ENCODE data around the gene ARHGEF38.

The ARHGEF38 gene

GRCh38 chr4:105623099-105623498, 70.7 kb downstream of the ARHGEF38 start:
- TF ChIP-seq FOXM1 (IDR thresholded peaks at IDR 0.05; ENCODE audit: borderline replicate concordance, low read depth): no peak
- TF ChIP-seq NFIC (IDR thresholded peaks at IDR 0.05): no peak
- TF ChIP-seq, protein P1, sequence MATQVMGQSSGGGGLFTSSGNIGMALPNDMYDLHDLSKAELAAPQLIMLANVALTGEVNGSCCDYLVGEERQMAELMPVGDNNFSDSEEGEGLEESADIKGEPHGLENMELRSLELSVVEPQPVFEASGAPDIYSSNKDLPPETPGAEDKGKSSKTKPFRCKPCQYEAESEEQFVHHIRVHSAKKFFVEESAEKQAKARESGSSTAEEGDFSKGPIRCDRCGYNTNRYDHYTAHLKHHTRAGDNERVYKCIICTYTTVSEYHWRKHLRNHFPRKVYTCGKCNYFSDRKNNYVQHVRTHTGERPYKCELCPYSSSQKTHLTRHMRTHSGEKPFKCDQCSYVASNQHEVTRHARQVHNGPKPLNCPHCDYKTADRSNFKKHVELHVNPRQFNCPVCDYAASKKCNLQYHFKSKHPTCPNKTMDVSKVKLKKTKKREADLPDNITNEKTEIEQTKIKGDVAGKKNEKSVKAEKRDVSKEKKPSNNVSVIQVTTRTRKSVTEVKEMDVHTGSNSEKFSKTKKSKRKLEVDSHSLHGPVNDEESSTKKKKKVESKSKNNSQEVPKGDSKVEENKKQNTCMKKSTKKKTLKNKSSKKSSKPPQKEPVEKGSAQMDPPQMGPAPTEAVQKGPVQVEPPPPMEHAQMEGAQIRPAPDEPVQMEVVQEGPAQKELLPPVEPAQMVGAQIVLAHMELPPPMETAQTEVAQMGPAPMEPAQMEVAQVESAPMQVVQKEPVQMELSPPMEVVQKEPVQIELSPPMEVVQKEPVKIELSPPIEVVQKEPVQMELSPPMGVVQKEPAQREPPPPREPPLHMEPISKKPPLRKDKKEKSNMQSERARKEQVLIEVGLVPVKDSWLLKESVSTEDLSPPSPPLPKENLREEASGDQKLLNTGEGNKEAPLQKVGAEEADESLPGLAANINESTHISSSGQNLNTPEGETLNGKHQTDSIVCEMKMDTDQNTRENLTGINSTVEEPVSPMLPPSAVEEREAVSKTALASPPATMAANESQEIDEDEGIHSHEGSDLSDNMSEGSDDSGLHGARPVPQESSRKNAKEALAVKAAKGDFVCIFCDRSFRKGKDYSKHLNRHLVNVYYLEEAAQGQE (IDR thresholded peaks at IDR 0.05; ENCODE audit: low read depth): no peak
- TF ChIP-seq CEBPB (IDR thresholded peaks at IDR 0.05): no peak
- no peak for TF ChIP-seq USF1 (IDR thresholded peaks at IDR 0.05)
- TF ChIP-seq EGR1 (IDR thresholded peaks at IDR 0.05): no peak
- TF ChIP-seq CREB1 (IDR thresholded peaks at IDR 0.05; ENCODE audit: low read depth): no peak
- no peak for TF ChIP-seq TEAD4 (IDR thresholded peaks at IDR 0.05)
- no peak for TF ChIP-seq EP300 (IDR thresholded peaks at IDR 0.05; ENCODE audit: borderline replicate concordance)
- no peak for TF ChIP-seq TCF12 (IDR thresholded peaks at IDR 0.05; ENCODE audit: low read depth)
- no peak for TF ChIP-seq YY1 (IDR thresholded peaks at IDR 0.05; ENCODE audit: low read depth)

- TF ChIP-seq MAX (IDR thresholded peaks at IDR 0.05) (no peak), CEBPB (IDR thresholded peaks at IDR 0.05) (no peak), TEAD4 (IDR thresholded peaks at IDR 0.05) (no peak), TAF1 (IDR thresholded peaks at IDR 0.05; ENCODE audit: low read depth) (no peak), TCF12 (IDR thresholded peaks at IDR 0.05; ENCODE audit: low read depth) (no peak), NFIC (IDR thresholded peaks at IDR 0.05) (no peak), USF1 (IDR thresholded peaks at IDR 0.05) (no peak), EP300 (IDR thresholded peaks at IDR 0.05; ENCODE audit: borderline replicate concordance) (no peak), EGR1 (IDR thresholded peaks at IDR 0.05) (no peak), CREB1 (IDR thresholded peaks at IDR 0.05; ENCODE audit: low read depth) (no peak), YY1 (IDR thresholded peaks at IDR 0.05; ENCODE audit: low read depth) (no peak), RAD21 (IDR thresholded peaks at IDR 0.05; ENCODE audit: low read depth) (no peak), FOXM1 (IDR thresholded peaks at IDR 0.05; ENCODE audit: borderline replicate concordance, low read depth) (no peak), ZBTB7A (IDR thresholded peaks at IDR 0.05; ENCODE audit: low read depth) (no peak)
- TF ChIP-seq, protein P1 (IDR thresholded peaks at IDR 0.05; ENCODE audit: low read depth): no peak
Observed at GRCh38 chr4:105624530-105624929, 72.1 kb downstream of the ARHGEF38 start.

- TF ChIP-seq YY1 (IDR thresholded peaks at IDR 0.05; ENCODE audit: low read depth): no peak
- no peak for TF ChIP-seq TCF12 (IDR thresholded peaks at IDR 0.05; ENCODE audit: low read depth)
- TF ChIP-seq USF1 (IDR thresholded peaks at IDR 0.05): no peak
- no peak for TF ChIP-seq EGR1 (IDR thresholded peaks at IDR 0.05)
- TF ChIP-seq, protein P1 (IDR thresholded peaks at IDR 0.05; ENCODE audit: low read depth): no peak
- TF ChIP-seq TEAD4 (IDR thresholded peaks at IDR 0.05): no peak
- TF ChIP-seq NFIC (IDR thresholded peaks at IDR 0.05): no peak
- TF ChIP-seq FOXM1 (IDR thresholded peaks at IDR 0.05; ENCODE audit: borderline replicate concordance, low read depth): no peak
- no peak for TF ChIP-seq CEBPB (IDR thresholded peaks at IDR 0.05)
- TF ChIP-seq TAF1 (IDR thresholded peaks at IDR 0.05; ENCODE audit: low read depth): no peak
- TF ChIP-seq ZBTB7A (IDR thresholded peaks at IDR 0.05; ENCODE audit: low read depth): no peak
- no peak for TF ChIP-seq EP300 (IDR thresholded peaks at IDR 0.05; ENCODE audit: borderline replicate concordance)
- TF ChIP-seq MAX (IDR thresholded peaks at IDR 0.05): no peak
- TF ChIP-seq RAD21 (IDR thresholded peaks at IDR 0.05; ENCODE audit: low read depth): no peak
- no peak for TF ChIP-seq CREB1 (IDR thresholded peaks at IDR 0.05; ENCODE audit: low read depth)
Observed at GRCh38 chr4:105625214-105625613, 72.8 kb downstream of the ARHGEF38 start.

DNA sequence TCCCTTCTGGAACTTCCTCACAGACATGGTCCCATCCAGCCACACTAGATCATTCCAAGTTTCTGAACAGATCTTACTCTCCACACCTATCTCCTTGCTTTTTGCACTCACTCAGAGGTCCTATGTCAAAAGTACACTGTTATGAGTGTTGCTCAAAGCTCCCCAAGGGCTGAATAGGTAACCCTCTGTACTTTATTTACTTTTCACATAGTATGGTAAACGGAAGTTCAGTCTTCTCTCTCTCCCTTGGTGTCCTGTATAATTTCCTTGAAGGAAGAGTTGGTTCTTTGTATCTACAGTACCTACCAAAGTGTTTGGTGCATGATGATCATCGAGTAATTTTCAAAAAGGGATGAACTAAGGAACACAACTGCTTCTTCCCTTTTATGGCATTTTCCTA, 74.4 kb downstream of the ARHGEF38 start:
- no peak for TF ChIP-seq CEBPB (IDR thresholded peaks at IDR 0.05)
- no peak for TF ChIP-seq TEAD4 (IDR thresholded peaks at IDR 0.05)
- TF ChIP-seq YY1 (IDR thresholded peaks at IDR 0.05; ENCODE audit: low read depth): no peak
- no peak for TF ChIP-seq ZBTB7A (IDR thresholded peaks at IDR 0.05; ENCODE audit: low read depth)
